ENCODE data around the gene ZBTB5. TPM values are rescaled to one million over a fixed set of nuclear protein-coding genes. Genes with fewer than 3 reads are reported as not detected.
A peak's percentile ranks its signal among the peaks of the same experiment; 100 is the strongest.

ZBTB5 gene
- total RNA-seq, 2 experiments from 2014 or later, result 8.3 to 9.3 TPM

GRCh38 chr9:37417857-37418618 is 47.2 kb downstream of the ZBTB5 start:
- Mint-ChIP-seq H3K4me3 (no peak overlapping the region), H3K4me1 (ENCODE audit: low read depth) (peaks cover 13% of the 10 kb centered on the region), H3K27ac (no peak overlapping the region), H3K27me3 (peaks cover 11% of the 10 kb centered on the region), H3K36me3 (no peaks in the 10 kb centered on the region), H3K9me3 (no peaks in the 10 kb centered on the region)
- no peak for DNase-seq
- CTCF ChIA-PET, result interaction anchor here (1.1 kb wide), 1 partner anchor 174 kb away, joined by 4 read pairs; the partner anchor contains the start of gene TOMM5
- POLR2A ChIA-PET, result interaction anchor here (0.8 kb wide), 1 partner anchor 48 kb away, joined by 3 read pairs; no protein-coding TSS in a partner anchor
- intact Hi-C loops (cut with micrococcal nuclease), result no loop called here

- H3K27ac Mint-ChIP-seq, result no peak overlapping the region
- DNase-seq, result no peak
- POLR2A ChIA-PET, result no interaction called here
- intact Hi-C loops (cut with micrococcal nuclease), result no loop called here
- H3K27me3 Mint-ChIP-seq, result peaks cover 11% of the 10 kb centered on the region
- H3K36me3 Mint-ChIP-seq, result no peaks in the 10 kb centered on the region
- no peak overlapping the region for H3K4me3 Mint-ChIP-seq
- H3K9me3 Mint-ChIP-seq, result no peaks in the 10 kb centered on the region
- peaks cover 18% of the 10 kb centered on the region for H3K4me1 Mint-ChIP-seq (ENCODE audit: low read depth)
- CTCF ChIA-PET, result interaction anchor here (1.1 kb wide), 1 partner anchor 175 kb away, joined by 4 read pairs; the partner anchor contains the start of gene TOMM5
Observed at GRCh38 chr9:37417252-37417803, 47.9 kb downstream of the ZBTB5 start.

- DNase-seq, result peak; percentile 88
- intact Hi-C loops (cut with micrococcal nuclease), result no loop called here
- CTCF ChIA-PET, result interaction anchor here (0.5 to 1.8 kb wide), 14 partner anchors 8 to 284 kb away, joined by 3 to 6 read pairs (median 3); partner anchors contain the start of gene TOMM5
- Mint-ChIP-seq H3K9me3 (no peaks in the 10 kb centered on the region), H3K4me1 (ENCODE audit: low read depth) (peaks cover 34% of the 10 kb centered on the region), H3K27ac (no peak overlapping the region), H3K36me3 (no peaks in the 10 kb centered on the region), H3K27me3 (peaks cover 11% of the 10 kb centered on the region), H3K4me3 (no peak overlapping the region)
- POLR2A ChIA-PET, result interaction anchor here (0.6 kb wide), 1 partner anchor 1721 kb away, joined by 11 read pairs; no protein-coding TSS in a partner anchor
Observed at GRCh38 chr9:37415011-37415719, 50.1 kb downstream of the ZBTB5 start.

GRCh38 chr9:37414503-37414943 is 50.7 kb downstream of the ZBTB5 start:
- ChIA-PET CTCF (interaction anchor here (1.3 to 1.8 kb wide), 5 partner anchors 9 to 34 kb away, joined by 3 to 6 read pairs (median 4); no protein-coding TSS in a partner anchor), POLR2A (no interaction called here)
- Mint-ChIP-seq H3K36me3 (no peaks in the 10 kb centered on the region), H3K9me3 (no peaks in the 10 kb centered on the region), H3K27me3 (peaks cover 11% of the 10 kb centered on the region), H3K27ac (no peak overlapping the region), H3K4me3 (no peak overlapping the region), H3K4me1 (ENCODE audit: low read depth) (peaks cover 39% of the 10 kb centered on the region)
- DNase-seq, result no peak
- intact Hi-C loops (cut with micrococcal nuclease), result no loop called here

GRCh38 chr9:37413311-37413710 is 51.9 kb downstream of the ZBTB5 start:
- CTCF ChIA-PET, result interaction anchor here (0.7 kb wide), 1 partner anchor 9 kb away, joined by 3 read pairs; no protein-coding TSS in a partner anchor
- peaks cover 49% of the 10 kb centered on the region for H3K4me1 Mint-ChIP-seq (ENCODE audit: low read depth)
- POLR2A ChIA-PET, result no interaction called here
- no peak for DNase-seq
- no peak overlapping the region for H3K4me3 Mint-ChIP-seq
- intact Hi-C loops (cut with micrococcal nuclease), result no loop called here
- peaks cover 11% of the 10 kb centered on the region for H3K27me3 Mint-ChIP-seq
- H3K27ac Mint-ChIP-seq, result no peak overlapping the region
- H3K9me3 Mint-ChIP-seq, result no peaks in the 10 kb centered on the region
- H3K36me3 Mint-ChIP-seq, result no peaks in the 10 kb centered on the region

GRCh38 chr9:37412431-37413151 is 52.7 kb downstream of the ZBTB5 start:
- Mint-ChIP-seq H3K27me3 (peaks cover 11% of the 10 kb centered on the region), H3K36me3 (no peaks in the 10 kb centered on the region), H3K27ac (peak overlapping the region; percentile 51), H3K4me1 (ENCODE audit: low read depth) (peaks cover 49% of the 10 kb centered on the region), H3K4me3 (no peak overlapping the region), H3K9me3 (no peaks in the 10 kb centered on the region)
- ChIA-PET POLR2A (interaction anchor here (1.1 to 2.0 kb wide), 2 partner anchors 10 kb away, joined by 3 to 9 read pairs; partner anchors contain the start of gene GRHPR), CTCF (interaction anchor here (1.5 to 1.9 kb wide), 3 partner anchors 10 to 417 kb away, joined by 4 to 9 read pairs (median 7); partner anchors contain the start of gene GRHPR)
- no peak for DNase-seq
- intact Hi-C loops (cut with micrococcal nuclease), result no loop called here

GRCh38 chr9:37410969-37411785 is 54.1 kb downstream of the ZBTB5 start:
- peak overlapping the region; percentile 63 for H3K27ac Mint-ChIP-seq
- peak; percentile 83 for DNase-seq
- H3K36me3 Mint-ChIP-seq, result no peaks in the 10 kb centered on the region
- peaks cover 11% of the 10 kb centered on the region for H3K27me3 Mint-ChIP-seq
- peaks cover 49% of the 10 kb centered on the region for H3K4me1 Mint-ChIP-seq (ENCODE audit: low read depth)
- H3K9me3 Mint-ChIP-seq, result no peaks in the 10 kb centered on the region
- CTCF ChIA-PET, result interaction anchor here (0.6 to 1.9 kb wide), 21 partner anchors 8 to 538 kb away, joined by 3 to 9 read pairs (median 3); partner anchors contain the start of genes GRHPR and ZBTB5
- POLR2A ChIA-PET, result interaction anchor here (1.0 to 2.0 kb wide), 5 partner anchors 8 to 75 kb away, joined by 3 to 9 read pairs (median 3); partner anchors contain the start of genes GRHPR, POLR1E and ZBTB5
- intact Hi-C loops (cut with micrococcal nuclease), result loop anchor here (1.0 kb wide), 1 partner anchor 11 kb away; the partner anchor contains the start of gene GRHPR
- no peak overlapping the region for H3K4me3 Mint-ChIP-seq

- H3K36me3 Mint-ChIP-seq, result no peaks in the 10 kb centered on the region
- intact Hi-C loops (cut with micrococcal nuclease), result no loop called here
Observed at GRCh38 chr9:37410354-37410861, 54.8 kb downstream of the ZBTB5 start.

GRCh38 chr9:37408933-37409710 is 56.1 kb downstream of the ZBTB5 start:
- peak overlapping the region; percentile 78 for H3K27ac Mint-ChIP-seq
- peak; percentile 95 for DNase-seq
- H3K4me3 Mint-ChIP-seq, result no peak overlapping the region

More at GRCh38 chr9:37410354-37410861, 54.8 kb downstream of the ZBTB5 start:
- Mint-ChIP-seq H3K27me3 (peaks cover 11% of the 10 kb centered on the region), H3K4me1 (ENCODE audit: low read depth) (peaks cover 49% of the 10 kb centered on the region), H3K9me3 (no peaks in the 10 kb centered on the region), H3K27ac (peak overlapping the region; percentile 63), H3K4me3 (no peak overlapping the region)
- ChIA-PET POLR2A (interaction anchor here (1.7 to 2.0 kb wide), 2 partner anchors 12 to 55 kb away, joined by 4 to 9 read pairs; partner anchors contain the start of genes GRHPR and ZBTB5), CTCF (interaction anchor here (0.8 to 1.9 kb wide), 9 partner anchors 9 to 538 kb away, joined by 3 to 9 read pairs (median 4); partner anchors contain the start of genes GRHPR and ZBTB5)
- no peak for DNase-seq

More at GRCh38 chr9:37408933-37409710, 56.1 kb downstream of the ZBTB5 start:
- Mint-ChIP-seq H3K27me3 (peaks cover 6% of the 10 kb centered on the region), H3K9me3 (no peaks in the 10 kb centered on the region), H3K36me3 (no peaks in the 10 kb centered on the region), H3K4me1 (ENCODE audit: low read depth) (peaks cover 43% of the 10 kb centered on the region)
- ChIA-PET POLR2A (interaction anchor here (0.9 to 1.0 kb wide), 2 partner anchors 13 to 56 kb away, joined by 3 to 4 read pairs; partner anchors contain the start of genes GRHPR and ZBTB5), CTCF (no interaction called here)
- intact Hi-C loops (cut with micrococcal nuclease), result loop anchor here (1.0 to 10.0 kb wide), 8 partner anchors 56 to 480 kb away; partner anchors contain the start of genes POLR1E, TOMM5 and ZBTB5
